Astrocyte (in vitro differentiated cells and primary cell): ENCODE data around the gene CHMP2A. TPM values are rescaled to one million over a fixed set of nuclear protein-coding genes. Genes with fewer than 3 reads are reported as not detected.
"Not testable (repeated sequence)": the region's sequence is repeated elsewhere in the genome, so short reads cannot be mapped to it uniquely, and the experiment has no call there.

Experiments used
- DNase-seq: peaks from one replicate; pipeline ENCODE4 v3.0.0-alpha.2; 2010; ENCODE audit warnings: low read depth
- FAIRE-seq: peaks from 2 replicates; lab custom pipeline; 2011; peaks lifted over from hg19 to GRCh38; lab: Jason Lieb, UNC
- H2AFZ ChIP-seq: 2 replicates; pipeline ENCODE4 v1.6.0; 2012; ENCODE audit warnings: low read depth, low read length, inconsistent platforms
- H3K27ac ChIP-seq: 2 replicates; pipeline ENCODE4 v1.5.1; 2011; ENCODE audit warnings: low read depth, low read length, inconsistent platforms
- H3K27me3 ChIP-seq: 2 replicates; pipeline ENCODE4 v1.6.0; 2011; ENCODE audit warnings: low read length, inconsistent platforms; ENCODE audit not compliant: insufficient read depth
- H3K36me3 ChIP-seq: 2 replicates; pipeline ENCODE4 v1.5.1; 2011; ENCODE audit warnings: low read length, inconsistent platforms; ENCODE audit not compliant: insufficient read depth
- H3K4me1 ChIP-seq: 2 replicates; pipeline ENCODE4 v1.5.1; 2011; ENCODE audit warnings: low read length, inconsistent platforms; ENCODE audit not compliant: insufficient read depth
- H3K4me2 ChIP-seq: 2 replicates; pipeline ENCODE4 v1.6.0; 2012; ENCODE audit warnings: low read length, inconsistent platforms
- H3K4me3 ChIP-seq: 2 replicates; pipeline ENCODE4 v1.5.1; 2011; ENCODE audit warnings: low read depth, mild to moderate bottlenecking, low read length, inconsistent platforms; ENCODE audit not compliant: insufficient read depth
- H3K79me2 ChIP-seq: 2 replicates; pipeline ENCODE4 v1.6.0; 2012; ENCODE audit warnings: mild to moderate bottlenecking, low read length, inconsistent platforms; ENCODE audit not compliant: insufficient read depth
- H3K9ac ChIP-seq: 2 replicates; pipeline ENCODE4 v1.6.0; 2012; ENCODE audit warnings: mild to moderate bottlenecking, low read length, inconsistent platforms
- H3K9me3 ChIP-seq: 2 replicates; pipeline ENCODE4 v1.5.1; 2012; ENCODE audit warnings: low read depth, mild to moderate bottlenecking, low read length, inconsistent platforms; ENCODE audit not compliant: insufficient read depth
- H4K20me1 ChIP-seq: 2 replicates; pipeline ENCODE4 v1.6.0; 2012; ENCODE audit warnings: low read length, inconsistent platforms; ENCODE audit not compliant: insufficient read depth
- H3K27ac Mint-ChIP-seq: one replicate; pipeline ENCODE4 v1.8.0; 2021; ENCODE audit warnings: mild to moderate bottlenecking, mixed read lengths; ENCODE audit not compliant: unreplicated experiment
- H3K27me3 Mint-ChIP-seq: one replicate; pipeline ENCODE4 v1.8.0; 2021; ENCODE audit warnings: low read depth, mixed read lengths; ENCODE audit not compliant: unreplicated experiment
- H3K36me3 Mint-ChIP-seq: one replicate; pipeline ENCODE4 v1.8.0; 2021; ENCODE audit warnings: low read depth, mixed read lengths; ENCODE audit not compliant: unreplicated experiment
- H3K4me1 Mint-ChIP-seq: one replicate; pipeline ENCODE4 v1.8.0; 2021; ENCODE audit warnings: low read depth, mixed read lengths; ENCODE audit not compliant: unreplicated experiment
- H3K4me3 Mint-ChIP-seq: one replicate; pipeline ENCODE4 v1.8.0; 2021; ENCODE audit warnings: mild to moderate bottlenecking, moderate library complexity, mixed read lengths; ENCODE audit not compliant: unreplicated experiment
- H3K9me3 Mint-ChIP-seq: one replicate; pipeline ENCODE4 v1.8.0; 2021; ENCODE audit warnings: mild to moderate bottlenecking, mixed read lengths; ENCODE audit not compliant: unreplicated experiment
- EZH2 ChIP-seq: IDR thresholded peaks from 2 replicates; pipeline ENCODE4 v1.6.1; 2012; ENCODE audit warnings: mild to moderate bottlenecking, low read length, inconsistent platforms; ENCODE audit not compliant: insufficient read depth
- total RNA-seq: library from RNA; stranded (reverse); gene quantifications from 2 replicates; pipeline ENCODE4 v1.2.1, GENCODE V29; 2021
- TF ChIP-seq, protein P1 (sequence below): IDR thresholded peaks from 2 replicates; pipeline ENCODE4 v1.5.1; 2011; ENCODE audit warnings: low read depth, mild to moderate bottlenecking, inconsistent platforms, low read length, moderate library complexity; ENCODE audit not compliant: insufficient read depth

Gene CHMP2A
- total RNA-seq, 1 donor from 2014 or later: 71.3 TPM

DNA sequence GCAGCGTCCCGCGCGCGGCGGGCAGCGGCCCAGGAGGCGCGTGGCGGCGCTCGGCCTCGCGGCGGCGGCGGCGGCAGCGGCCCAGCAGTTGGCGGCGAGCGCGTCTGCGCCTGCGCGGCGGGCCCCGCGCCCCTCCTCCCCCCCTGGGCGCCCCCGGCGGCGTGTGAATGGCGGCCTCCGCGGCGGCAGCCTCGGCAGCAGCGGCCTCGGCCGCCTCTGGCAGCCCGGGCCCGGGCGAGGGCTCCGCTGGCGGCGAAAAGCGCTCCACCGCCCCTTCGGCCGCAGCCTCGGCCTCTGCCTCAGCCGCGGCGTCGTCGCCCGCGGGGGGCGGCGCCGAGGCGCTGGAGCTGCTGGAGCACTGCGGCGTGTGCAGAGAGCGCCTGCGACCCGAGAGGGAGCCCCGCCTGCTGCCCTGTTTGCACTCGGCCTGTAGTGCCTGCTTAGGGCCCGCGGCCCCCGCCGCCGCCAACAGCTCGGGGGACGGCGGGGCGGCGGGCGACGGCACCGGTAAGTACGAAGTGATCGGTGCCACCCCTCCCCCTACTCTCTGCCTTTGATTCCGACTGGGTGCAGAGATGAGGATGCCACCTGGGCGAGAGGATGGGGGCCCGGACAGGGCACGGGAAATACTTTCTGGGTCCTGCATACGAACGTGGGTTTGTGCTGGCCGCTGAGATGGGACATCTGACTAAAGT lies 10.2 kb downstream of the CHMP2A start:
- Histone ChIP-seq H3K4me3 (peak overlapping the region; percentile 88), H2AFZ (peak overlapping the region; percentile 49), H3K27ac (peak overlapping the region; percentile 89), H4K20me1 (peaks cover 51% of the 10 kb centered on the region), H3K27me3 (peaks cover 4% of the 10 kb centered on the region), H3K36me3 (peaks cover 29% of the 10 kb centered on the region), H3K9me3 (no peaks in the 10 kb centered on the region), H3K79me2 (peaks cover 52% of the 10 kb centered on the region), H3K9ac (peak overlapping the region; percentile 97), H3K4me2 (peak overlapping the region; percentile 98), H3K4me1 (peaks cover 16% of the 10 kb centered on the region)
- peaks cover 2% of the 10 kb centered on the region for H3K9me3 Mint-ChIP-seq
- no peak for FAIRE-seq
- TF ChIP-seq EZH2: no peak
- TF ChIP-seq, protein P1, sequence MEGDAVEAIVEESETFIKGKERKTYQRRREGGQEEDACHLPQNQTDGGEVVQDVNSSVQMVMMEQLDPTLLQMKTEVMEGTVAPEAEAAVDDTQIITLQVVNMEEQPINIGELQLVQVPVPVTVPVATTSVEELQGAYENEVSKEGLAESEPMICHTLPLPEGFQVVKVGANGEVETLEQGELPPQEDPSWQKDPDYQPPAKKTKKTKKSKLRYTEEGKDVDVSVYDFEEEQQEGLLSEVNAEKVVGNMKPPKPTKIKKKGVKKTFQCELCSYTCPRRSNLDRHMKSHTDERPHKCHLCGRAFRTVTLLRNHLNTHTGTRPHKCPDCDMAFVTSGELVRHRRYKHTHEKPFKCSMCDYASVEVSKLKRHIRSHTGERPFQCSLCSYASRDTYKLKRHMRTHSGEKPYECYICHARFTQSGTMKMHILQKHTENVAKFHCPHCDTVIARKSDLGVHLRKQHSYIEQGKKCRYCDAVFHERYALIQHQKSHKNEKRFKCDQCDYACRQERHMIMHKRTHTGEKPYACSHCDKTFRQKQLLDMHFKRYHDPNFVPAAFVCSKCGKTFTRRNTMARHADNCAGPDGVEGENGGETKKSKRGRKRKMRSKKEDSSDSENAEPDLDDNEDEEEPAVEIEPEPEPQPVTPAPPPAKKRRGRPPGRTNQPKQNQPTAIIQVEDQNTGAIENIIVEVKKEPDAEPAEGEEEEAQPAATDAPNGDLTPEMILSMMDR: no peak
- H3K4me3 Mint-ChIP-seq: peak overlapping the region; percentile 98
- H3K4me1 Mint-ChIP-seq: peaks cover 17% of the 10 kb centered on the region
- peaks cover 9% of the 10 kb centered on the region for H3K27me3 Mint-ChIP-seq
- peaks cover 14% of the 10 kb centered on the region for H3K36me3 Mint-ChIP-seq
- DNase-seq: no peak
- H3K27ac Mint-ChIP-seq: peak overlapping the region; percentile 92

DNA sequence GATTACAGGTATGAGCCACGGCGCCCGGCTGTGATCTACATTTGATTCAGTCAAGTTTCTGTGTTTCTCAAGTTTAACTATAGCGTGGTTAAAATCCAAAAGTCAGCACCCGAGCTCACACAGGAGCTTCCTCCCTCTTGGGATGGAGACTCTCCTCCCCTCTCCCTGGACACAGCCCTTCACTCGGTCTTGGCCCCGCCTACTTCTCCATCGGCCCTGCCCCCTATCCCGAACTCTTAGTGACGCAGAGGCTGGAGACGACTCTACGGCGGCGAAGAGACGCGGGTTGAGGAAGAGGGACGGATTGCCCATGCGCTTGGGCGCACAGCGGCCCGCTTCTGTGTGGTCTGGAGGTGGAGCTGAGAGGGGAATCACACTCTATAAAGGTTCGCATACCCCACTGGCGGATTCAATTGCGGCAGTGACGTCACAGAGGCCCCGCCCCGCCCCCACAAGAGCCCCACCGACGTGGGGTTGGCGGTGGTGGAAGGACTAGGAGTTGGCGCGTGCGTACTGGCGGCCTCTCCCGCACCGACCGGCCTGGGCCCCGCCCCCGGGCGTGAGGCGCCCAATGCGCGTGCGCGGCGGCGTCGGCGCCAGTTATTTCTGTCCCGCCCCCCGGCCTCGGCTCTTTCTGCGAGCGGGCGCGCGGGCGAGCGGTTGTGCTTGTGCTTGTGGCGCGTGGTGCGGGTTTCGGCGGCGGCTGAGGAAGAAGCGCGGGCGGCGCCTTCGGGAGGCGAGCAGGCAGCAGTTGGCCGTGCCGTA lies 10.9 kb downstream of the CHMP2A start, which contains the start of gene TRIM28:
TSS of gene TRIM28 (plus strand) at position 239 of the 765 bp plus-strand sequence. CDS start 694 bp downstream, outside the sequence.
- DNase-seq: peak; percentile 97
- FAIRE-seq: no peak

DNA sequence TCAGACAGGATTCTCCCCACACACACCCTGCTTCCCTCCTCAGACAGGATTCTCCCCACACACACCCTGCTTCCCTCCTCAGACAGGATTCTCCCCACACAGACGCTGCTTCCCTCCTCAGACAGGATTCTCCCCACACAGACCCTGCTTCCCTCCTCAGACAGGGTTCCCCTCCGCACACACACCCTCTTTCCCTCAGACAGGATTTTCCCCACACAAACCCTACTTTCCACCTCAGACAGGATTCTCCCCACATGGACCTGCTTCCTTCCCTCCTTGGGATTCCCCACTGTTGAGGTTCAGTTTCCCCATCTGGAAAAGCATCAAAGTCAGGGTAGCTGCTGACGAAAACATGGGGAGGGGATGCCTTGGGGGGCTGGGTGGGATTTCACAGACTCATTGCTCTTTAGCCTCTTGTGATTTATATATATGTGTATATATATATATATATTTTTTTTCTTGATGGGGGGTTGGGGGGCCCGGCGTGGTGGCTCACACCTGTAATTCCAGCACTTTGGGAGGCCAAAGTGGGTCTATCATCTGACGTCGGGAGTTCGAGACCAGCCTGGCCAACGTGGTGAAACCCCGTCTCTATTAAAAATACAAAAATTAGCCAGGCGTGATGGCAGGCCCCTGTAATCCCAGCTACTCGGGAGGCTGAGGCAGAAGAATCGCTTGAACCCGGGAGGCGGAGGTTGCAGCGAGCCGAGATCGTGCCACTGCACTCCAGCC lies 12.1 kb downstream of the CHMP2A start:
- H4K20me1 ChIP-seq: peaks cover 32% of the 10 kb centered on the region
- H2AFZ ChIP-seq, H3K36me3 Mint-ChIP-seq, H3K9ac ChIP-seq, H3K9me3 Mint-ChIP-seq, H3K27ac Mint-ChIP-seq, DNase-seq, H3K27ac ChIP-seq, H3K4me2 ChIP-seq, H3K4me3 ChIP-seq, H3K4me3 Mint-ChIP-seq, H3K9me3 ChIP-seq, FAIRE-seq, H3K36me3 ChIP-seq: not testable (repeated sequence)
- Mint-ChIP-seq H3K27me3 (peaks cover 17% of the 10 kb centered on the region), H3K4me1 (peaks cover 17% of the 10 kb centered on the region)
- H3K27me3 ChIP-seq: peaks cover 14% of the 10 kb centered on the region
- peaks cover 16% of the 10 kb centered on the region for H3K4me1 ChIP-seq
- H3K79me2 ChIP-seq: peaks cover 32% of the 10 kb centered on the region

More for the DNA sequence above, 10.9 kb downstream of the CHMP2A start, which contains the start of gene TRIM28:
- Mint-ChIP-seq H3K27ac (peak within 1 kb of the TSS; percentile 98), H3K9me3 (peaks cover 2% of the 10 kb centered on the region), H3K4me3 (peak within 1 kb of the TSS; percentile 98), H3K27me3 (peaks cover 15% of the 10 kb centered on the region), H3K36me3 (peaks cover 14% of the 10 kb centered on the region), H3K4me1 (peaks cover 17% of the 10 kb centered on the region)
- Histone ChIP-seq H4K20me1 (peaks cover 44% of the 10 kb centered on the region), H3K27me3 (peaks cover 9% of the 10 kb centered on the region), H3K4me3 (peak within 1 kb of the TSS; percentile 88), H3K9ac (peak within 1 kb of the TSS; percentile 97), H3K9me3 (no peaks in the 10 kb centered on the region), H3K79me2 (peaks cover 44% of the 10 kb centered on the region), H3K4me2 (peak within 1 kb of the TSS; percentile 98), H3K4me1 (peaks cover 16% of the 10 kb centered on the region), H3K36me3 (peaks cover 22% of the 10 kb centered on the region), H2AFZ (peak within 1 kb of the TSS; percentile 79), H3K27ac (peak within 1 kb of the TSS; percentile 89)
- TF ChIP-seq, protein P1: no peak
- no peak for TF ChIP-seq EZH2

DNA sequence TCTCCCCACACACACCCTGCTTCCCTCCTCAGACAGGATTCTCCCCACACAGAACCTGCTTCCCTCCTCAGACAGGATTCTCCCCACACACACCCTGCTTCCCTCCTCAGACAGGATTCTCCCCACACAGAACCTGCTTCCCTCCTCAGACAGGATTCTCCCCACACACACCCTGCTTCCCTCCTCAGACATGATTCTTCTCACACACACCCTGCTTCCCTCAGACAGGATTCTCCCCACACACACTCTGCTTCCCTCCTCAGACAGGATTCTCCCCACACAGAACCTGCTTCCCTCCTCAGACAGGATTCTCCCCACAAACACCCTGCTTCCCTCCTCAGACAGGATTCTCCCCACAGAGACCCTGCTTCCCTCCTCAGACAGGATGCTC lies 15.7 kb downstream of the CHMP2A start:
- FAIRE-seq, H4K20me1 ChIP-seq, H3K9me3 Mint-ChIP-seq, H3K4me1 ChIP-seq, H3K27ac Mint-ChIP-seq, DNase-seq, H3K4me2 ChIP-seq, H3K4me1 Mint-ChIP-seq, H3K9ac ChIP-seq, H3K9me3 ChIP-seq, H3K79me2 ChIP-seq, H3K4me3 ChIP-seq, H3K4me3 Mint-ChIP-seq, H3K36me3 Mint-ChIP-seq, H2AFZ ChIP-seq, H3K27ac ChIP-seq, H3K36me3 ChIP-seq: not testable (repeated sequence)
- H3K27me3 Mint-ChIP-seq: peaks cover 19% of the 10 kb centered on the region
- peaks cover 14% of the 10 kb centered on the region for H3K27me3 ChIP-seq
